Stimulated activated naive CD4-positive, alpha-beta T cell treated with Interleukin-2 at 50 U/mL for 16 hours (primary cell): ENCODE measurements around the gene LMOD3.

Source experiments
- DNase-seq: peaks from one replicate; lab custom pipeline; 2025; lab: John Stamatoyannopoulos, UW

LMOD3 gene

GRCh38 chr3:69122403-69122802 is at the start of gene LMOD3:
LMOD3 (minus strand) TSS chr3:69122595; CDS start chr3:69122386, 209 bp downstream.
- DNase-seq = no peak

DNA sequence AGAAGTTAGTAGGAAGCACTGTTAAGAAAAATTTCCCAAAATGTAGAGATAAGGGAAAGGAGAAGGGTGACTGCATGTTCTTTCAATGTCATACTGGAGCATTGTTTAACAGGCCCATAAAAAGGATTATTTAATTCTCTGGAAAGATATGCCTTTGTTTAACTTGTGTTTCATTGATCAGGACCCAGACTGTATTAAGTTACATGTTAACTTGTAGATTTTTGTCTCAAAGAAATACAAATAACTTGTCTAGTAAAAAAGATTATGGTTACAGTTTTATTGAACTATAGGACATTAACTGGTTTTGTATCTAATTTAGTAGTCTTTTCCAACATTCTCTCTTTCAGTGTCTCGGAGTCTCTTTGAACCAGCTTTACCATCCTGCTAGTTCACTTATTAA is 49.7 kb upstream of the LMOD3 start:
- no peak for DNase-seq

DNA sequence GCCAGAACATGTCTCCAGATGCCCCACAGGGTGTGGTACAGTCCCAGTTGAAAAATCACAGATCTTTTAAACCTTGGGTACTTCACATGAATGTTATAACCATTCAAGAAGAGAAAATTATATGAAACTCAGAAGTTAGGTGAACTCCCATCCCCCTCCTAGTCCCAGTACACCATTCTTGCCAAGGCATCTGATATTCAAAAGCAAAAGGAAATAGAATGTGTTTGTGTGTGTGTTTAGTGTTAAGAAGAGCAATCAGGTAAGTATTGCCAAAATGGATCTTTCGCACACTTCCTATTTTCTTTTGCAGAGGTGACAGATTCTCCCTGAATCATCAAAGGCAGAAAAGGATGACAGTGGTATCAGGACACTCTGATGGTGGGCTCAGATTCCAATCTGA is 44.1 kb upstream of the LMOD3 start:
- no peak for DNase-seq

DNA sequence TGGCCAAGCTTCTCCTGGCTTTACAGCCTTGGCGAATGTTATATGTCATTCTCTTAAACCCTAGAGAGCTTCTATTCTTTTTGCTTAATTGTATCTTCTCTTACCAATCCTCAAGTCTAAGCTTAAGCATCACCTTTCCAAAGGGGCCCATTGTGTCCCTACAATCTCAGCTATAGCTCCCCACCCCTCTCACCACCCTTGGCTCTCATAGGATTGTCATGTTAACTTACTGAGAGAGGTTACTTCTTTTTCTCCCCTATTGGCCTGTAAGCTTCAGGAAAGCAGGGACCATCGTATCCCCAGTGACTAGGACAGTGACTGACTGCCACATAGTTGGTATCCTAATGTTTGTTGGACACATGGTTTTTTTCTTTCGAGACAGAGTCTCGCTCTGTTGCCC is 43.3 kb upstream of the LMOD3 start:
- DNase-seq = no peak

GRCh38 chr3:69164296-69164695 is 41.9 kb upstream of the LMOD3 start:
- DNase-seq = no peak

DNA sequence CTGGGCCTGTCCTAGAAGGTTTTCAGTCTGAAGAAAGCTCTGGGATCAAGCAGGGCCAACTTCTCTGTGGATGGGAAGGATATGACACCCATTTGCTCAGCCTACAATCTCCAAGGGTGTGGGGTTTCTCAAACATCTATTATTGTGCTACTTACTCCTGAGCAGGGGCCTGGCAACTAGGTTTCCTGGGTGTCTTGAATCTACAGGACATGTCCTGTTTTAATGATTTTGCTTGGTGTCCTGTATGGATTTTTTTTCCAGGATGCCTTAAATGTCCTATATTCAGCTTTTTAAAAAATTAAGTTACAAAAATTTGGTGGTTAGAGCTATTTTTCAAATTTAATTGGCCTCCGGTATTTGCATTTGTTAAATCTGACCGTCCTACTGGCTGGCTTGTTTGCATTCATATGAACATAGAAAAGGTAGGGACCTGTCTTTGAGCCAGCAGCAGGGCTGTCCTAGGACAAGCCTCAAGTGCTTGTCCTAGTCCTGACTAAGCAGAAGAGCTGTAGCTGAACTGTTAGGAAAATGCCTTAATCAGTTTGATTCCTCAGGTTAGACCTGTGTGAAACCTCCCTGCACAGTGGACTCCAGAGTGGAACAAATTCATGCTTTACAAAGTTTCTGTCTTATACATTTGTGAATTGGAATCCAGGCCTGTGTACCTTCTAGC is 40.0 kb upstream of the LMOD3 start:
- no peak for DNase-seq

- no peak for DNase-seq
Observed at GRCh38 chr3:69161587-69162307, 39.4 kb upstream of the LMOD3 start.

- no peak for DNase-seq
Observed at GRCh38 chr3:69160525-69160924, 38.1 kb upstream of the LMOD3 start.

GRCh38 chr3:69160107-69160506 is 37.7 kb upstream of the LMOD3 start:
- DNase-seq = no peak

DNA sequence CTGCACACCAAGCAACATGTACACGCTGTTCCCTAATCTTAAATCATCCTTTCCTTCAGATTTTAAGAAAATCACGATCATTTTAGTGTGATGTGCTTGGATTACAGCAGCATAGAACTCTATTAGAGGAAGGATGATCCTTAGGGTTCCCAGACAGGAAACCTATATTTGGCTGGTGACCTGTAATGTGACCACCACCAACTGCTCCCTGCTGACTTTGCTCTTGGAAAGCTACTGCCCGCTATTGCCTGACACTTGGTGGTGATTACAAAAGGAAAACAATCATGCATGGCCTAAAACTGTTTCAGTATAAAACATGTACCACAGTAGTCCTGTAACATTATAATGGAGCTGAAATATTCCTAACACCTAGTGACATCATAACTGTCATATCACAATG is 27.2 kb upstream of the LMOD3 start:
- no peak for DNase-seq

DNA sequence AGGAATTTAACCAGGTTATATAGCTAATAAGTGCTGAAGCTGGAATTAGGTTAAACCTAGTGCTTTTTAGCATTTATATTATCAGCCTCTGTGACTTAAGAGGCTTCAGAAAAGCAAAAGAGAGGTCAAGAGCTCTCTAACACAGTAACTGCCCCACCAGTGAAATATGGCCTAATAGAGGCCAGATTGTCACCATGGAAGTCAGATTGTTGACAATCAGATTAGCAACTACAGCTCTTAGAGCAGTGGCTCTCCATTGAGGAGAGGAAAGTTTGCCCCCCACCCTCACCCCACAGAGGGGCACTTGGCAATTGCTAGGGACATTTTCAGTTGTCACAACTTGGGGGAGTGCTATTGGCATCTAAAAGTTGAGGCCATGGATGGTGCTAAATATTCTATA is 23.3 kb upstream of the LMOD3 start:
- no peak for DNase-seq

DNA sequence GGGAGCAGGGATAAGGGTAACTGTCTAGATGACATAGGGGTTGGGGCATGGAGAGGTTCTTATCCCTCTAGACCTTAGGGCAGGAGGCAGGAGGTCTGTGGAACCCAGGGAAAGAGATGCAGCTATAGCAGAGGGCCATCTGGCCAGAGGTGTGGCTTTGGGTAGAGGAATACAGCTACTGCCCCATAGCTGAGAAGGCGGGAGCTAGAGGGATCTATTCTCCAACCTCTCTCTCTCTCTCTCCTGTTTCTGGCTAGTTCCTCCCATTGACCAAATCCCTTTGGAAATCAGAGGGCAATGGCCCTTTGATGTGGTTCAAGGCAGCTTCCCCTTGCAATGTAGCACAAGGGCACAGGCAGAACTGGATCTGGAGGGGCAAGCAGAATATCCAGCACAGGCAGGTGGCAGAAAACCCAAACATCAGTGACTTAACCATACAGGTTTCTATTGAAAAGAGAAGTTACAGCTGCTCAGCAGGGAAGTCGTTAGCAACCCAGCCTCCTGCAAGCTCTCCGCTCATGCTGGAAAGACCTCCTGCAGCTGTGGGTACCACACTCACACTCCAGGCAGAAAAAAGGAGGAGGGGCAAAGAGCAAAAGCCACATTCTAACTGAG is 22.3 kb upstream of the LMOD3 start:
- no peak for DNase-seq

- DNase-seq = no peak
Observed at GRCh38 chr3:69143612-69144011, 21.2 kb upstream of the LMOD3 start.

DNA sequence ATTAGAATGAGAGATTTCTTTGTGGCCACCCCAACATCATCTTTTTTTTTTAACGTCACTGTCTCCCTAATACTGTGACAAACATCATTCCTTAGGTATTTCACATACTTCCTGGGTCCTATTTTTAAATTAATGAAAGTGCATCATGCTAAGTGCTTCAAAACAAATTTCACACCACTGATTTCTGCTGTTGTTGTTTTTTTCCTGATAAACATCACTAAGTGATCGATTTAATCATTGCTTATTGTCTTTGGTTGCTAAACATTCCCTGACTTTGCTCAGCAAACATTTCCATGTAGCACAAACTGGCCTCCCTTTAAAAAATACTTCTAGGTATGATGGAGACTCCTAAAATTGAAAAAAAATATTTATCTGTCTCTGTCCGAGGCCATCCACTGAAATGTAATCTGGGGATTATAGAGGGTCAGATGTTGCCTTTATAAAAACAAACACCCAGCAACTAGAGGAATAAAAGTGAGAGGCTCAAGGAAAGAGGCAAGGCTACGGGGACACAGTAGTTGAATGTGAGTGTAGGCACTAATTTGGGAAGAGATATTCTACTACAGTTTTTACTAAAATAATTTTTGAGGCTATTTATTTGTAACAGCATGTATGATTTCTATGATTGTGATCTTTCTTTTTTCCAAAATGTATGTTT is 20.5 kb upstream of the LMOD3 start:
- DNase-seq = no peak

GRCh38 chr3:69142090-69142489 is 19.7 kb upstream of the LMOD3 start:
- DNase-seq = no peak

GRCh38 chr3:69141313-69141712 is 18.9 kb upstream of the LMOD3 start:
- no peak for DNase-seq

GRCh38 chr3:69137412-69137811 is 15.0 kb upstream of the LMOD3 start:
- DNase-seq = no peak

- DNase-seq = no peak
Observed at GRCh38 chr3:69137005-69137404, 14.6 kb upstream of the LMOD3 start.

DNA sequence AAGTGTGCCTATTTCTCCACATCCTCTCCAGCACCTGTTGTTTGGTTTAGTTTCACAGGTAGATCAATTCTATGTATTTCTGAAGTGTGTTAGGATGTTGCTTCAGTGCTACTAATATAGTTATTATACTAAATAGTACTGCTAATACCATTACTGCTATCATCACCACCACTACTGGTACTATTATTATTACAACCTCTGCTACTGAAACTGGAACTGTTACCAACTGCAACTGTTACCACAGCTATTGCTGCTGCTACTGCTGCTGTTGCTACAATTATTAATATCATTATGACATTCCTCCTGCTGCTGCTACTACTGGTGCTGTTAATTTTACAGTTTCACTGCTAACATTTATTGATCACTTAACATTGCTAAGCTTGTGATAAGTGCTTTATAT is 8.3 kb upstream of the LMOD3 start:
- DNase-seq = no peak

DNA sequence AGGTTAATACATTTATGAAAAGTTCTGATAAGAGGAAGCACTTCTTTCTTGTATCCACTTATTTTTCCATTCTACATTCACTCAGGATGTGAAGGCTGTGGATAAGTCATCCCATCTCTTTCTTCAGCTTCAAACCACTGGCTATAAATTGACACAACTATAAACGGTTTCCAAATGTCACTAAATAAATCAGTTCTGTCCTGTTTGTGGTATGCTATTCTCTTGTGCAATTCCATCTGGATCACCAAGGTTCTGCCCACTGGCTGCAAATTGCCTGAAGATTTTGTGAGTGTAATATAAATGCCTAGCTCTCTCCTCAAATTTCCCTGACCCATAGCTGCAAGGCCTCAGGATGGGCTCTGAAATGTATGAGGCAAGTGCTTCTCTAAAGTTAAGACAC is 7.1 kb upstream of the LMOD3 start:
- no peak for DNase-seq

DNA sequence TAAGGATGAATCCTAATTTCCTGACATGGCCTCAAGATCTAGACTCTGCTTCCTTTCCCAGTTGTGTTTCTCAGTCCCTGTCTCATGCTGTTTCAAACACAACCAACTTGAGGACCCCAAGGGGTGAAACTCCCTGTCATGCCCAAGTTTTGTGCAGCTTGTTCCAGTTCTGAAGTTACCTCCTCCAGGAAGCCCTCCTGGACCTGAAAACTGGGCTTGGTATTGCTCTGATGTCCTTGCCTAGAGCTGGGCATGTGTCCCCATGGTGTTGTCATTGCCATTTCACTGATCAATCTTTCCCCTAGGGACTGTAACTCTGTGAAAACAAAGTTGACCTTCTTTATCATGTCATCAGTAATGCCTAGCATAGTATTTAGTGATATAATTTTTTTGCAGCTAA is 6.1 kb upstream of the LMOD3 start:
- no peak for DNase-seq

GRCh38 chr3:69126999-69127398 is 4.6 kb upstream of the LMOD3 start:
- no peak for DNase-seq

DNA sequence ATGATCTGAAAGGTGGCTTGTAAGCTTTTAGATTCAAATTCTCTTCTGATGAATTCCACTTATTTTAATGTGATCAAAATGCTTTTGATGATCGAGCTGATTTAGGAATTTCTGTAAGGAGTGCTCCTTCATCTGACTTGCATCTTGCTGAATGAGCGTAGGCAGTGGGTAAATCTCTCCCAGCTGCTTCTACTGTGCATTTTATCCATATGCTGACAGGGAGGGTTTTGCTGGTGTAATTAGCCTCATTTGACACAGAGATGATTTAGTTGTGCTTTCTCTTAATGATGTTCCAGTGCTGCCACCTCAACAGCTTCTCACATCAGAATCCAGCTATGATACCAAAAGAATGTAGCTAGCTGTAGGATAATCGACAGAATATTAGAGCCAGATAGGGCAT is 3.8 kb upstream of the LMOD3 start:
- no peak for DNase-seq
